ENCODE data around the gene TSEN2. TPM values are rescaled to one million over a fixed set of nuclear protein-coding genes. Genes with fewer than 3 reads are reported as not detected.
A peak's percentile ranks its signal among the peaks of the same experiment; 100 is the strongest.

The TSEN2 gene
- total RNA-seq, result 12.7 TPM

DNA sequence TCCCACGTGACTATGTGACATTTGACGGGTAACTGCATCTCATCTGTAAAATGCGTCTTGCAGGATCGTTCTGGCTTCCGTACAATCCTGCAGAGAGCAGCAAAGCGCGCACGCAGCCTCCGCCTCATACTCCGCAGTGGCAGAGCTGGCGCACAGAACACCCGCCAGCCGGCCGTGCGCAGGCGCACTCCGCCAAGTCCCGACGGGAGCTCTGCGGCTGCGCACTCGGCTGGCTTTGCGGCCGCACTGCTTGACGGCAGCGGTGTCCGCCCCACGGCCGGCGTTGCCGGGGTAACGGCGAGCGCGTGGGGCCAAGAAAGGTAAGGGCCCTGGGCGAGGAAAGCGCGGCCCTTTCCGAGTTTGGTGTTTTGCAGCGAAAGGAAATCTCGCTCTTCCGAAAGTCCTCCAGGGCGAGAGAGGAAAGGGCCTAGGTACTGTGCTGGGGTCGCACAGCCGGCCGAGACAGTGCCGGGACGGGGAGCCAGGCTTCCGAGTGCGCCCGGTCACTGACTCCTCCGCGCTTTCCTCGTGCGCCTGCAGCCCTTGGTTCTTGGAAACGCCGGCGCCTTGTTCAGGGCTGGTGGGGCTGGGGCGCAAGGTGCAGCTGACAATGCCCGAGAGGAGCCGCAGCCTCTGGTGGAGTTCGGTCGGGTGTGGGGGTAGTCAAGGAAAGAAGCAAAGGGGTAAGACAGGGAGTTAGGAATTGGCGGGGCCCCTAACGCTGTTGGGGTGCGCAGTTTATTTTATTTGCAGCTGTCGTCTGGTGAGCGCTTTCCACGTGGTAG lies at the start of gene TSEN2:
Gene TSEN2 (plus strand): TSS at position 283 of the 785 bp plus-strand sequence. CDS start 5,321 bp downstream, outside the sequence.
- Histone ChIP-seq H3K27me3 (ENCODE audit: insufficient read depth, low read length) (no peaks in the 10 kb centered on the region), H3K4me1 (ENCODE audit: insufficient read depth, low read length) (peaks cover 54% of the 10 kb centered on the region), H3K4me3 (ENCODE audit: low read length) (peak within 1 kb of the TSS; percentile 69), H3K9me3 (ENCODE audit: low read depth, low read length) (no peaks in the 10 kb centered on the region)

- Histone ChIP-seq H3K4me3 (ENCODE audit: low read length) (no peak overlapping the region), H3K4me1 (ENCODE audit: insufficient read depth, low read length) (no peaks in the 10 kb centered on the region), H3K27me3 (ENCODE audit: insufficient read depth, low read length) (no peaks in the 10 kb centered on the region), H3K9me3 (ENCODE audit: low read depth, low read length) (no peaks in the 10 kb centered on the region)
These were observed 47.6 kb upstream of the TSEN2 start for GRCh38 chr3:12436514-12437220.

DNA sequence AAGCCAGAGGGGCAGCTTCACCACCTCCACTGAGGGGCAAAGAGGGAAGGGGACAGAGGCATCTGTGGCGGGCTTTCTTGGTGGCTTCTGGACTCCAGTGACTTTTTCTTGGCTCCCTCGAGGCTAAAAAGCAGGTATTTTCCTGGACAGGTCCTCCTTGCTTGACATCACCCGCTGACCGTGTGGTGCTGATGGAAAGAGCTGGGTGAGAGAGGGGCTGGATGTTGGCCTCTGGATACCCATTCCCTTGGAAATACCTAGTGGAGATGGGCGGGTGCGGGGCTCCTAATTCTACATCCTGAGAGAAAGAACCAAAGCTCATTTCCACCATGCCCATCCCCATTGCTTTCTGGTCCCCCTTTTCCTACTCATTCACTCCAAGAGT lies 47.1 kb upstream of the TSEN2 start:
- no peaks in the 10 kb centered on the region for H3K4me1 ChIP-seq (ENCODE audit: insufficient read depth, low read length)
- H3K27me3 ChIP-seq (ENCODE audit: insufficient read depth, low read length), result no peaks in the 10 kb centered on the region
- no peaks in the 10 kb centered on the region for H3K9me3 ChIP-seq (ENCODE audit: low read depth, low read length)

GRCh38 chr3:12437861-12438260 lies 46.4 kb upstream of the TSEN2 start:
- Histone ChIP-seq H3K4me3 (ENCODE audit: low read length) (no peak overlapping the region), H3K27me3 (ENCODE audit: insufficient read depth, low read length) (no peaks in the 10 kb centered on the region), H3K9me3 (ENCODE audit: low read depth, low read length) (no peaks in the 10 kb centered on the region), H3K4me1 (ENCODE audit: insufficient read depth, low read length) (no peaks in the 10 kb centered on the region)

More for the DNA sequence above, 47.1 kb upstream of the TSEN2 start:
- H3K4me3 ChIP-seq (ENCODE audit: low read length), result no peak overlapping the region

DNA sequence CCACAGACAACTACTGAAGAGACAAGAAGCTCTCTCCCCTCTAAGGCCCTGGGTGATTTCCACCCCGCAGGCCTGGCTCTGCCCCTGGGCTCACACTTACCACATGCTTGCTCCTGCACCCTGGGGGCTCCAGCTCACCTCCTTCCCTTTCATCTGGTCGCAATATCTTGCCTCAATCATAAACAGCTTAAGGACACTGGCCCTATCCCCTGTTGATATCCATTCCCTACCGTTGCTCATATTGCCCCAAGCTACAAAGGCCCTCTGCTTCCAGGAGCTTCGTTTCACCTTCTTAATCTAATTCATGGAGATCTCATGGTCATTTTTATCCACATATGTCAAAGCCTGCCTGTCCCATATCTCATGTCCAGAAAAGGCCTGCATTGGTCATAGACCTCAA lies 46.0 kb upstream of the TSEN2 start:
- Histone ChIP-seq H3K4me3 (ENCODE audit: low read length) (no peak overlapping the region), H3K4me1 (ENCODE audit: insufficient read depth, low read length) (no peaks in the 10 kb centered on the region), H3K9me3 (ENCODE audit: low read depth, low read length) (no peaks in the 10 kb centered on the region)

DNA sequence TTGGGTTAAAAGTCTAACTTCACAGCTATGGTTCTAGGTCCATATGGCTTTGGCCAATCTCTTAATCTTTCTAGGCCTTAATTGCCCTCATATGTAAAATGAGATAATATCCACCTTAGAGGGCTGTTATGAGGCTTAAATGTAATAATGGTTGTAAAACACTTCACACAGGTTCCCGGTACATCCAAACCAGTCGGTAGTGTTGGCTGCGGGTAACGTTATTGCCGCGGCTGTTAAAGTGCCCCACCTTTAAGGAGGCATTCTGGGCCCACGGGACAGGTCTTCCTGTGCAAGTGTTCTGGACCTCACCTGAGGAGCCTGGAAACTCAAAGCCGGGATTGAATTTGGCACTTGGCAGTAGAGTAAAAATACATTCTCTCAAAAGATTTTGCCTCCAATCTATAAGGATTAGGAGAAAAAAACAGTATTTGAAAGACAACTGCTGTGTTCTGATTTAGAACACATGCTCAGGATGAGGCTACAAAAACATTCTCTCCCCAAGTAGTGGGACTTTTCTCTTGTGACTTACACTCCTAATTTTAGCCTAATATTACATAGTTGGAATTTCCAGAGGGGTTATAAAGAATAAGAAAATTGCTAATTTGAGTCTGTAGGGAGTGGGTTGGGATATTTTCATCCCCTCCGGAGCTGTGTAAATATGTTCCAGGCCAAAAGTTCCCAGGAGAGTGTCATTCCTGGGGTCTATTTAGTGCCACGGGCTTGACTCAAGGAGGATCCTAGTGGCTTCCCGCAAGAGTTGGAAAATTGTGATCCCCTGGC lies 44.9 kb upstream of the TSEN2 start:
- Histone ChIP-seq H3K4me1 (ENCODE audit: insufficient read depth, low read length) (no peaks in the 10 kb centered on the region), H3K27me3 (ENCODE audit: insufficient read depth, low read length) (no peaks in the 10 kb centered on the region), H3K4me3 (ENCODE audit: low read length) (no peak overlapping the region), H3K9me3 (ENCODE audit: low read depth, low read length) (no peaks in the 10 kb centered on the region)

More for the DNA sequence above, 46.0 kb upstream of the TSEN2 start:
- no peaks in the 10 kb centered on the region for H3K27me3 ChIP-seq (ENCODE audit: insufficient read depth, low read length)

- Histone ChIP-seq H3K4me3 (ENCODE audit: low read length) (no peak overlapping the region), H3K27me3 (ENCODE audit: insufficient read depth, low read length) (no peaks in the 10 kb centered on the region), H3K4me1 (ENCODE audit: insufficient read depth, low read length) (no peaks in the 10 kb centered on the region), H3K9me3 (ENCODE audit: low read depth, low read length) (no peaks in the 10 kb centered on the region)
These were observed 43.2 kb upstream of the TSEN2 start for GRCh38 chr3:12440927-12441714.

- H3K27me3 ChIP-seq (ENCODE audit: insufficient read depth, low read length), result no peaks in the 10 kb centered on the region
- no peak overlapping the region for H3K4me3 ChIP-seq (ENCODE audit: low read length)
These were observed 41.4 kb upstream of the TSEN2 start for GRCh38 chr3:12442654-12443501.

DNA sequence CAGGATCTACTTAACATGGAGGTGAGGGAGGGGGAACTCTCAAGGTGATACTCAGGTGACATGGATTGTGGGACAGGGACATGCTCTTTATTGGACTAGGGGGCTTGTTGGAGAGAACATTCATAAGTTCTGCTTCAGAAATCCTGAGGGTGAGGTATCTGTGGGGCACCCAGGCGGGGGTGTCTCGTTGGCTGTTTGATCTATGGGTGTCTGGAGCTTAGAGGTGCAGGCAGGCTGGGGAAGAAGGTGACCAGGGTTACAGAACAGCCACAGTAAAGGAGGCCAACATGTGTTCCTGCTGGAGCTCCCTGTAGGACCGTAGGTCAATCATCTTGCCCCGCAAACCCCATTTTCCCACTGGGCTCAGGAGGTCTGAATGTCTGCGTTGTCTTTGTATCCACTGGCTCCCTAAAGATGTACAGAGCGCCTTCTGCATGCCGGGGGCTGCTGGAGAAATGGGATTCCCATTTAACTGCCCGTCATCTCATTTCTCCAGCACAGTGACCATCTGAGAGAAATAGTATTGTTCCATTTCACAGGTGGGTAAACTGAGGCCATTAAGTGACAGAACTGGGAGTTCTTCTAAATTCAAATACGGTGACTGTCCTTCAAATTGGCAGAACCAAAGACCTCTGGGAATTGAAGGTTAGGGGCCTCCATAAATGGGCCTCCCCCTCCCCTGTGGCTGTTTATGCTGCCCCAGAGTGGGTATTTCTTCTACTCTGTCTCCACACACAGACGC lies 40.3 kb upstream of the TSEN2 start:
- H3K4me3 ChIP-seq (ENCODE audit: low read length), result no peak overlapping the region
- no peaks in the 10 kb centered on the region for H3K9me3 ChIP-seq (ENCODE audit: low read depth, low read length)
- H3K27me3 ChIP-seq (ENCODE audit: insufficient read depth, low read length), result no peaks in the 10 kb centered on the region
- H3K4me1 ChIP-seq (ENCODE audit: insufficient read depth, low read length), result no peaks in the 10 kb centered on the region

More at GRCh38 chr3:12442654-12443501, 41.4 kb upstream of the TSEN2 start:
- H3K9me3 ChIP-seq (ENCODE audit: low read depth, low read length), result no peaks in the 10 kb centered on the region
- H3K4me1 ChIP-seq (ENCODE audit: insufficient read depth, low read length), result no peaks in the 10 kb centered on the region

- Histone ChIP-seq H3K9me3 (ENCODE audit: low read depth, low read length) (no peaks in the 10 kb centered on the region), H3K27me3 (ENCODE audit: insufficient read depth, low read length) (no peaks in the 10 kb centered on the region), H3K4me1 (ENCODE audit: insufficient read depth, low read length) (no peaks in the 10 kb centered on the region), H3K4me3 (ENCODE audit: low read length) (no peak overlapping the region)
These were observed 39.5 kb upstream of the TSEN2 start for GRCh38 chr3:12444582-12445471.

DNA sequence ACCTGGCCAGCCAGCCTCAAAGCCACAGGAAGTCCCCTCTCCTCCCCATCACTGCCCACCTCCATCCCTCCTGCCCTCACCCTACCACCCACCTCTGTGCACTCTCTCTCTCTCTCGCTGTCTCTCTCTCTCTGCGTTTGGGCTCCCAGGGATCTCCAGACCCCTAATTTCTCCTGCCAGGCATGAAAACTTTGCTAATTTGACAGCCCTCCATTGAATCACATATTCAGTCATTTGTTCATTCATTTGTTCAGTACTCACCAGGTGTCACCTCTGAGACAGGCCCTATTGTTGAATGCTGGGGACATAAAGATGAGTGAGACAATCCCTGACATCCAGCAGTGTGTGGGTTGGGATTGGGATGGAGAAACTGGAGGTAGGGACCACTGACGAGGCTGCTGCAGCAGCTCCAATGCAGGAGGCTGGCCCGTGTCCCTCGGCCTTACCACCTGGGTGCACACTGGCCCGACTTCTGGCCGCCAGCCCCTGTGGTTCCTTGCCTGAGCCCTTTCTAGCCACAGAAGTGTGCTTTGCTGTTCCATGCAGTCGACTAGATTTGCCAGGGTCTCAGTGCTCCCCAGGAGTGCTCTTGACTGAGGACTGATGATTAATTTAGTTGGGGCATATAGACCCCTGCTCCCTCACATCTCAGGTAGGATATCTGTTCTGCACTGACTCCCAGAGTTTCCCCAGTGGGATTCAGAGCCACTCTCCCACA lies 38.6 kb upstream of the TSEN2 start:
- no peaks in the 10 kb centered on the region for H3K9me3 ChIP-seq (ENCODE audit: low read depth, low read length)
- no peaks in the 10 kb centered on the region for H3K4me1 ChIP-seq (ENCODE audit: insufficient read depth, low read length)
- H3K4me3 ChIP-seq (ENCODE audit: low read length), result no peak overlapping the region
- no peaks in the 10 kb centered on the region for H3K27me3 ChIP-seq (ENCODE audit: insufficient read depth, low read length)

GRCh38 chr3:12446298-12446697 lies 38.0 kb upstream of the TSEN2 start:
- Histone ChIP-seq H3K4me3 (ENCODE audit: low read length) (no peak overlapping the region), H3K4me1 (ENCODE audit: insufficient read depth, low read length) (no peaks in the 10 kb centered on the region), H3K9me3 (ENCODE audit: low read depth, low read length) (no peaks in the 10 kb centered on the region), H3K27me3 (ENCODE audit: insufficient read depth, low read length) (no peaks in the 10 kb centered on the region)
